ENCODE results near the gene GALNT3.

The GALNT3 gene

DNA sequence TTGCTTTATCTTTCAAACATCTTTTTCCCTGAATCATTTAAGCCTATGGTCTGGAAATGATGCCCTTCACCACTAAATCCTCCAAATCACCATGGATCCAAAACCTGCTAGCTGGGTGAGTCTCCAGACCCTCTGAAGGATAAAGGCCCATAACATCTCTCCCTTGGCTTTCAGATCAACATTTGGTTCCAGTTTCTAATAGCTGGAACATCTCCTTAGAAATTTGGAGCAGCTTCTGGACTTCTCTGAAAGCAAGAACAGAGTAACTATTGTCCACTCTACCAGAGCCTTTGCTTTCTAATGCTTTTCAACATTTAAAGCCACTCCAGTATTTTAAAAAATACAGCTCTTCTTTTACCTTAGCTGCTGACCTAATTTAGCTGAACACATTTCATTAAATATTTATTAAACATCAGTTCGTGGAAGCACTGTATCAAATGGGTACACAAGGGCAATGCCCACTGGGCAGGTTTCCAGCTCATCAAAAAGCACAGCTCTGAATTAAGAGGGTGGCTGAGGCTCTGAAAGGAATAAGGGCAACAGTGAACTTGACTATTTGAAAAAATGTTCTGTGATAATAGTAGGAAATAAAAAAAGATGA is 75.3 kb downstream of the GALNT3 start:
- no peak for DNase-seq

- no peak for DNase-seq
These were observed 78.0 kb downstream of the GALNT3 start for GRCh38 chr2:165716091-165716490.

- no peak for DNase-seq
These were observed 87.0 kb downstream of the GALNT3 start for GRCh38 chr2:165706960-165707487.

GRCh38 chr2:165701147-165701546 is 92.9 kb downstream of the GALNT3 start:
- no peak for DNase-seq

DNA sequence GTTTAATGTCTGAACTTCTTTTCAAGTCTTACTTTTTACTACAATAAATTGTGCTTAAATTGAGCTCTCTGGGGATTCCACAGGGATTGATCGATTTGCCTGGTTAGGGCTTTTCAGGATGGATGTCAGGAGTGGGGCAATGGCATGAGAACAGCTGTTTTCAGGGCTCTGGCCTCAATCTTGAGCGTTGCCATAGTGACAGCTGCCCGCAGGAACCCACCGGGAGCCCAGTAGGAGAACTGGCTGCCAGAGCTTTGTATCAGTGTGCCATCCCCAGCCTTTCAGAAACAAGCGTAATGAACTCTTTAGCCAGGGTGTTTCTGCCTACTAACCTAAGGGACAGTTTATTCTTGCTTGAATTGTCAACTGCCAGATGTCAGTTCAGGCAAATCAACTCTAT is 93.5 kb downstream of the GALNT3 start:
- no peak for DNase-seq

DNA sequence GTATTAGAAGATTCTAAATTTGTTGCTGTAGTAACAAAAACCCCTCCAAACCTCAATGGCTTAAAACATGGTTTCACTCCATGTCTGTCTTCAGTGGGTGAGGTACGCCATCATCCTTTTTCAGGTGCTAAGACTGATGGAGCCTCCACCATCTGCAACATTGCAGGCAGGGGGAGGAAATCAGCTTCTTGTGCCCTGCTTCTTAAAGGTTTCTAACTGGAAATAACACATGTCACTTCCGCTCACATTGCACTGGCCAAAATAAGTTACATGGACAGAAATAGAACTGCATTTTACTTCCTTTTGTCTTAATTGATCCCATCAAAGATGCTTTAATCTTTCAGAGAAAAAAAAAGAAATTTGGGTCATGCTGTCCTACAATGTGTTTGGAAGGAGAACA is 94.1 kb downstream of the GALNT3 start:
- DNase-seq, result no peak

- no peak for DNase-seq
These were observed 95.6 kb downstream of the GALNT3 start for GRCh38 chr2:165698444-165698884.

DNA sequence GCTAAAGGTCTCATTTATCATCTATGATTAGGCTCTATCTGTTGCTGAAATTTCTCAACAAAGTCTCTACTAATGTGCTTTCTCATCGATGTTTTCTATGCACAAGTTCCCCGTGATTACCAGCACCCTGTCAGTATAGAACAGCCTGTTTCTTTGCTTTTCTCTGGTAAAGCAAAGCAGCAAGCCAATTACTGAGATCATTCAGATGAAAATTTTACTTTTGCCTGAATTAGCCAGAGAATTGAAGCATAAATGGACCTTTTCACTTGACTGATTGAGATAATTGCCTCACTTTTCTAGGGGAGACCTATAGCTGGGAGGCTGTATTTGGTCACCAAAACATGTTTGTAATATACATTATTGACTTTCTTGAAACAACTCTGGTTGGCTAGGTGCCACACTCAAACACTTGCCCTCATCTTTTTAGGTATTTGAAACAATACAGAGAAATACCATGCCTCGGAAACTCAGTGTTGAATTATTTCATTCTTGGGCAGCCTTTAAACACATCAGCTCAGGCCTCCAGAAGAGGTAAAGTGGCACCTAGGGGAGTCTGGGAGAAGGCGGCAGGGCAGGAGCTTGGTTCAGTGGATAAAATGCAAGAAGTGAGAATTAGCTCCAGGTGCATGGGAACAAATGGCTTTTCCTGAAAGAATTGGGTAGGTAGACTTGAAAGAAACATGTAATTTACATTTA is 96.2 kb downstream of the GALNT3 start:
- no peak for DNase-seq
